ENCODE measurements around the gene CRELD1.
A peak's percentile ranks its signal among the peaks of the same experiment; 100 is the strongest.
"Not testable (repeated sequence)": the region's sequence is repeated elsewhere in the genome, so short reads cannot be mapped to it uniquely, and the experiment has no call there.

Gene CRELD1

GRCh38 chr3:9933561-9934234, at the start of gene CRELD1:
Gene CRELD1 (plus strand): TSS chr3:9933834. CDS start chr3:9934439, 605 bp downstream.
- peak; percentile 78 for DNase-seq

- DNase-seq = no peak
These were observed 49.0 kb upstream of the CRELD1 start for GRCh38 chr3:9884555-9885165.

GRCh38 chr3:9886328-9886727, 47.3 kb upstream of the CRELD1 start:
- DNase-seq = no peak

- DNase-seq = no peak
These were observed 46.2 kb upstream of the CRELD1 start for GRCh38 chr3:9887480-9887879.

GRCh38 chr3:9888540-9888939, 45.1 kb upstream of the CRELD1 start:
- DNase-seq = no peak

GRCh38 chr3:9889405-9889804, 44.2 kb upstream of the CRELD1 start:
- no peak for DNase-seq

- peak; percentile 61 for DNase-seq
These were observed 43.2 kb upstream of the CRELD1 start, which contains the start of gene JAGN1 for GRCh38 chr3:9890249-9891071. Gene JAGN1 (plus strand): TSS chr3:9890610. CDS start chr3:9890723, 113 bp downstream.

- DNase-seq = no peak
These were observed 42.5 kb upstream of the CRELD1 start for GRCh38 chr3:9891072-9891622.

- DNase-seq = no peak
These were observed 39.9 kb upstream of the CRELD1 start for GRCh38 chr3:9893739-9894138.

- not testable (repeated sequence) for DNase-seq
These were observed 37.9 kb upstream of the CRELD1 start for GRCh38 chr3:9895715-9896114.

GRCh38 chr3:9896755-9897407, 36.8 kb upstream of the CRELD1 start:
- DNase-seq = not testable (repeated sequence)

- DNase-seq = no peak
These were observed 35.9 kb upstream of the CRELD1 start for GRCh38 chr3:9897408-9898372.

- no peak for DNase-seq
These were observed 35.0 kb upstream of the CRELD1 start for GRCh38 chr3:9898467-9899241.

- DNase-seq = no peak
These were observed 34.3 kb upstream of the CRELD1 start for GRCh38 chr3:9899289-9899791.

- DNase-seq = not testable (repeated sequence)
These were observed 32.6 kb upstream of the CRELD1 start for GRCh38 chr3:9900965-9901415.

- DNase-seq = no peak
These were observed 31.7 kb upstream of the CRELD1 start for GRCh38 chr3:9901967-9902366.

- no peak for DNase-seq
These were observed 31.0 kb upstream of the CRELD1 start, which contains the start of gene IL17RE for GRCh38 chr3:9902372-9903237. Gene IL17RE (plus strand): TSS chr3:9902848. CDS start chr3:9902933, 85 bp downstream.

- no peak for DNase-seq
These were observed 30.4 kb upstream of the CRELD1 start for GRCh38 chr3:9903238-9903624.

- no peak for DNase-seq
These were observed 29.7 kb upstream of the CRELD1 start for GRCh38 chr3:9903904-9904303.
